GM19351 (cell line): ENCODE measurements around the gene LAMA2.

Source experiments
- ATAC-seq: cut with Tn5 transposase; IDR thresholded peaks from one replicate; pipeline ENCODE4 v1.9.1; 2021; ENCODE audit warnings: mild to moderate bottlenecking, moderate library complexity; ENCODE audit not compliant: unreplicated experiment

The LAMA2 gene

GRCh38 chr6:129500958-129501739 lies 618.2 kb downstream of the LAMA2 start:
- ATAC-seq: no peak

GRCh38 chr6:129501740-129502660 lies 619.1 kb downstream of the LAMA2 start:
- ATAC-seq: no peak

GRCh38 chr6:129504456-129504855 lies 621.5 kb downstream of the LAMA2 start:
- no peak for ATAC-seq

- ATAC-seq: no peak
Measured at GRCh38 chr6:129507059-129507807, 624.3 kb downstream of the LAMA2 start.

- no peak for ATAC-seq
Measured at GRCh38 chr6:129507846-129508245, 624.9 kb downstream of the LAMA2 start.

- no peak for ATAC-seq
Measured at GRCh38 chr6:129508477-129509145, 625.7 kb downstream of the LAMA2 start.

GRCh38 chr6:129510950-129511349 lies 628.0 kb downstream of the LAMA2 start:
- no peak for ATAC-seq

GRCh38 chr6:129513471-129513870 lies 630.5 kb downstream of the LAMA2 start:
- no peak for ATAC-seq

- no peak for ATAC-seq
Measured at GRCh38 chr6:129515004-129515403, 632.1 kb downstream of the LAMA2 start.

GRCh38 chr6:129516005-129516404 lies 633.1 kb downstream of the LAMA2 start:
- ATAC-seq: no peak

GRCh38 chr6:129516787-129517186 lies 633.8 kb downstream of the LAMA2 start:
- ATAC-seq: no peak

- no peak for ATAC-seq
Measured at GRCh38 chr6:129517288-129517687, 634.4 kb downstream of the LAMA2 start.

- ATAC-seq: no peak
Measured at GRCh38 chr6:129519750-129520149, 636.8 kb downstream of the LAMA2 start.

- ATAC-seq: no peak
Measured at GRCh38 chr6:129521946-129522345, 639.0 kb downstream of the LAMA2 start.

- ATAC-seq: no peak
Measured at GRCh38 chr6:129523816-129524215, 640.9 kb downstream of the LAMA2 start.

GRCh38 chr6:129525055-129525454 lies 642.1 kb downstream of the LAMA2 start:
- no peak for ATAC-seq

GRCh38 chr6:129534926-129535325 lies 652.0 kb downstream of the LAMA2 start:
- ATAC-seq: no peak

GRCh38 chr6:129536271-129536670 lies 653.3 kb downstream of the LAMA2 start:
- no peak for ATAC-seq

- ATAC-seq: no peak
Measured at GRCh38 chr6:129539032-129539431, 656.1 kb downstream of the LAMA2 start.

GRCh38 chr6:129542705-129543104 lies 659.8 kb downstream of the LAMA2 start:
- no peak for ATAC-seq

GRCh38 chr6:129543981-129544380 lies 661.0 kb downstream of the LAMA2 start:
- no peak for ATAC-seq
